Measurements from ENCODE around the gene KDM4C.

Gene KDM4C

DNA sequence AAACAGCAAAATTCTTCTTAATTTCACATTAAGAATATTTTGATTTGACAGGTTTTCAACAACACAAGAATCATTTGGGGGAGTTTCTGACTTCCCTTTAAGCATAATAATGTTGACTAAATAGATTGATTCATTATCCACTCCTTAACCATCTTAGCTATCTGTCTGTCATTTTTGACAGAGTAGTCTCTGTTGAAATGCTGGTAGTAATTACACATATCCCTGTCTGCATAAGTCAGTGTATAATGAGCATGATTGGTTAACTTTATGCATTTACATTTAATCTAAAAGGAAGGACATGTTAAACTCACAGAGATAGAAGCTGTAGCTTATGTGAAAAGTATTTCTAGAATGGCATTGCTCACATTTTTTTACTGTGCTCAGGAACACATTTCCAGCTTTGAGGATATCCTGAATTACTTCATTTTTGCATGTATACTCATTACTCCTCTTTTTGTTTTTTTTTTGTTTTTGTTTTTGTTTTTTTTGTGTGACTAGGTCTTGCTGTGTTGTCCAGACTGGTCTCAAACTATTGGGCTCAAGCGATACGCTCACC lies 385.9 kb downstream of the KDM4C start:
- Histone ChIP-seq H3K36me3 (ENCODE audit: insufficient read depth, low read length) (no peaks in the 10 kb centered on the region), H3K9me3 (ENCODE audit: insufficient read depth, low read depth, low read length) (no peaks in the 10 kb centered on the region), H3K9ac (ENCODE audit: low read depth, low read length) (no peak overlapping the region), H3K27me3 (ENCODE audit: insufficient read depth, low read length) (no peaks in the 10 kb centered on the region), H3K27ac (ENCODE audit: low read depth, low read length) (no peak overlapping the region), H3K4me3 (ENCODE audit: low read length) (no peak overlapping the region), H3K4me1 (ENCODE audit: insufficient read depth, low read length) (peaks cover 18% of the 10 kb centered on the region)
- 100% methylated on average over 2 of the region's 2 CpGs for WGBS

DNA sequence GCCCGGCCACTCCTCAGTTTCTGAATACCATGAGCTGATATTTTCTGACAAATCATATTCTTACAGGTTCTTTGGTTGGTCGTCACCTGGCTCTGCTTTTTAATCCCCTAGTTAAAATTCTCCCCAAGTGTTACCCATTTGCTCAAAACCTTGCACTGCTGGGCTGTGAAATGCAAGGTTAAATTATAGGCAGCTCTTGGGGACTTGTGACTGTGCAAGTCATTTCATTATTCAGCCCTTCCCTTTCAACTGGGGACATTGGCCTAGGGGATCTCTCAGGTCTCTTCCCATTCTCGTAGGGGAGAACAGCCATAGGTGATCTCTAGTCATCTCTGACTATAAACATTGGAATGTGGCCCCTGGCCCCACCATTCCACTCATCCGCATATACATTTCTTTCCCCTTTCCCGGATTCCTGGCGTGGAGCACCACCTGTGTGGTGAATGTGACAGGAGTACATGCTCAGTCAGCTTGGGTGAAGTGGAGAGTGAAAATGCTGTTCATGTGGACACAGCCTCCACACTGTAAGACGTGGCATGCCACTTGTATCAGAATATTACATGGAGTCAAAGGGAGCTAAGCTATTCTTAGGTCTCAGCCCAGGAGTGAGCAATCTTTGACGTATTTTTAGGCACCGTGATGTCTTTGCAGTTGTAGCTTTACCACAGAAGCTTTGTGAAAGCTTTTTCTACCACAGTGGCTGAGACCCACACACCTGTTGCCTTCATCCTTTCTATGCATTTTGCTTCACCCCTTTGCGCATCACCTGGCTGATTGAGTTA lies 386.7 kb downstream of the KDM4C start:
- Histone ChIP-seq H3K9me3 (ENCODE audit: insufficient read depth, low read depth, low read length) (no peaks in the 10 kb centered on the region), H3K27ac (ENCODE audit: low read depth, low read length) (no peak overlapping the region), H3K36me3 (ENCODE audit: insufficient read depth, low read length) (no peaks in the 10 kb centered on the region), H3K4me1 (ENCODE audit: insufficient read depth, low read length) (peaks cover 18% of the 10 kb centered on the region), H3K27me3 (ENCODE audit: insufficient read depth, low read length) (no peaks in the 10 kb centered on the region), H3K4me3 (ENCODE audit: low read length) (no peak overlapping the region), H3K9ac (ENCODE audit: low read depth, low read length) (no peak overlapping the region)
- WGBS, result 87% methylated on average over 9 of the region's 10 CpGs

GRCh38 chr9:7145361-7146069 lies 387.7 kb downstream of the KDM4C start:
- H3K27me3 ChIP-seq (ENCODE audit: insufficient read depth, low read length), result no peaks in the 10 kb centered on the region
- no peak overlapping the region for H3K9ac ChIP-seq (ENCODE audit: low read depth, low read length)
- H3K9me3 ChIP-seq (ENCODE audit: insufficient read depth, low read depth, low read length), result no peaks in the 10 kb centered on the region
- WGBS, result 92% methylated on average over 8 of the region's 8 CpGs
- H3K4me3 ChIP-seq (ENCODE audit: low read length), result no peak overlapping the region
- no peak overlapping the region for H3K27ac ChIP-seq (ENCODE audit: low read depth, low read length)
- H3K4me1 ChIP-seq (ENCODE audit: insufficient read depth, low read length), result peaks cover 18% of the 10 kb centered on the region
- no peaks in the 10 kb centered on the region for H3K36me3 ChIP-seq (ENCODE audit: insufficient read depth, low read length)

GRCh38 chr9:7146582-7146981 lies 388.8 kb downstream of the KDM4C start:
- no peaks in the 10 kb centered on the region for H3K9me3 ChIP-seq (ENCODE audit: insufficient read depth, low read depth, low read length)
- 52% methylated on average over 5 of the region's 5 CpGs for WGBS
- no peak overlapping the region for H3K27ac ChIP-seq (ENCODE audit: low read depth, low read length)
- H3K27me3 ChIP-seq (ENCODE audit: insufficient read depth, low read length), result no peaks in the 10 kb centered on the region
- no peak overlapping the region for H3K4me3 ChIP-seq (ENCODE audit: low read length)
- H3K36me3 ChIP-seq (ENCODE audit: insufficient read depth, low read length), result no peaks in the 10 kb centered on the region
- no peak overlapping the region for H3K9ac ChIP-seq (ENCODE audit: low read depth, low read length)
- peaks cover 18% of the 10 kb centered on the region for H3K4me1 ChIP-seq (ENCODE audit: insufficient read depth, low read length)

- H3K9ac ChIP-seq (ENCODE audit: low read depth, low read length), result no peak overlapping the region
Observed at GRCh38 chr9:7147121-7148090, 389.6 kb downstream of the KDM4C start.

DNA sequence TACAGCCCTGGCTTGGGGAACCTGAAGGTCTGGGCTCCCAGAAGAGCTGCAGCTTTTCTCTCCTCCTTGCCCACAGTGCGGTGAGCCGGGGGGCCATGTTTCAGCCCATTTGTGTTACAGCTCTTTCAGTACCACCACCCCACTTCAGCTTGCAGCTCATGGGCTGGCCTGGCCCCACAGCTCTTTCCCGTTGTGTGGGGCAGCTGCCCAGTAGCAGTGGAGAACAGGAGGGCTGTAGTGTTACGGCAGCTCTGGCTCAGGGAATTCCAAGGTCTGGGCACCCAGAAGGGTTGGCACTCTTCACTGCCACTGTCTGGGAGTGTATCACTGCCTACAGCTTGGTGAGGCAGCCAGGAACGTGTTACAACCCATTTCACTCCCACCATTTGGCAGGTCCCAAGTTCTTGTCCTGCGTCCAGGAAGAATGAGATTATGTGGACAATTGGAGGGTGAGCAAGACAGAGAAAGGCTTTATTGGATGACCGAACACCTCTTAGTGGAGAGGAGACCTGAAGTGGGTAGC lies 390.5 kb downstream of the KDM4C start:
- no peaks in the 10 kb centered on the region for H3K27me3 ChIP-seq (ENCODE audit: insufficient read depth, low read length)
- H3K36me3 ChIP-seq (ENCODE audit: insufficient read depth, low read length), result no peaks in the 10 kb centered on the region
- H3K4me3 ChIP-seq (ENCODE audit: low read length), result no peak overlapping the region
- H3K9me3 ChIP-seq (ENCODE audit: insufficient read depth, low read depth, low read length), result no peaks in the 10 kb centered on the region
- no peak overlapping the region for H3K27ac ChIP-seq (ENCODE audit: low read depth, low read length)
- peaks cover 18% of the 10 kb centered on the region for H3K4me1 ChIP-seq (ENCODE audit: insufficient read depth, low read length)
- H3K9ac ChIP-seq (ENCODE audit: low read depth, low read length), result no peak overlapping the region
- WGBS, result 95% methylated on average over 7 of the region's 7 CpGs

More at GRCh38 chr9:7147121-7148090, 389.6 kb downstream of the KDM4C start:
- H3K4me1 ChIP-seq (ENCODE audit: insufficient read depth, low read length), result peaks cover 18% of the 10 kb centered on the region
- H3K9me3 ChIP-seq (ENCODE audit: insufficient read depth, low read depth, low read length), result no peaks in the 10 kb centered on the region
- no peak overlapping the region for H3K4me3 ChIP-seq (ENCODE audit: low read length)
- H3K36me3 ChIP-seq (ENCODE audit: insufficient read depth, low read length), result no peaks in the 10 kb centered on the region
- H3K27ac ChIP-seq (ENCODE audit: low read depth, low read length), result no peak overlapping the region
- WGBS, result 95% methylated on average over 14 of the region's 14 CpGs
- no peaks in the 10 kb centered on the region for H3K27me3 ChIP-seq (ENCODE audit: insufficient read depth, low read length)

DNA sequence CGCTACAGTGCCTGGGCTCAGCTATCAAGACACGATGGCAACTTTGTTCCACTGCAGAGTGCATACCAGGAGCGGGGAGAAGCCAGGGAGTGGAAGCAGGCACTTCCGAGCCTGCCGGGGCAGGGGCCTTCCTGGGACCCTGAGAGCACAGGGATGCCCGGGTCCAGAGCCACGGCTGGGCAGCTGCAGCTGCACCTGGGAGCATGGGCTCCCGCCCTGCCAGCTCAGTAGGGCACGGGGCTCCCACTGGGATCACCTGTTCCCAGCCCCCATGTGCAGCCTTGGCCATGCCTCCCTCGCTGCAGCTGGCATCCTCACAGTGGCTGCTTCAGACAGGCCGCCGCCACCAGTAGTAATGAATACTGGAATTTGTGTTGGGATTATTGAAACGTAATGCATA lies 391.5 kb downstream of the KDM4C start:
- H3K4me3 ChIP-seq (ENCODE audit: low read length), result no peak overlapping the region
- no peaks in the 10 kb centered on the region for H3K36me3 ChIP-seq (ENCODE audit: insufficient read depth, low read length)
- no peaks in the 10 kb centered on the region for H3K9me3 ChIP-seq (ENCODE audit: insufficient read depth, low read depth, low read length)
- peaks cover 15% of the 10 kb centered on the region for H3K4me1 ChIP-seq (ENCODE audit: insufficient read depth, low read length)
- no peak overlapping the region for H3K9ac ChIP-seq (ENCODE audit: low read depth, low read length)
- no peaks in the 10 kb centered on the region for H3K27me3 ChIP-seq (ENCODE audit: insufficient read depth, low read length)
- H3K27ac ChIP-seq (ENCODE audit: low read depth, low read length), result no peak overlapping the region
- 96% methylated on average over 13 of the region's 13 CpGs for WGBS

DNA sequence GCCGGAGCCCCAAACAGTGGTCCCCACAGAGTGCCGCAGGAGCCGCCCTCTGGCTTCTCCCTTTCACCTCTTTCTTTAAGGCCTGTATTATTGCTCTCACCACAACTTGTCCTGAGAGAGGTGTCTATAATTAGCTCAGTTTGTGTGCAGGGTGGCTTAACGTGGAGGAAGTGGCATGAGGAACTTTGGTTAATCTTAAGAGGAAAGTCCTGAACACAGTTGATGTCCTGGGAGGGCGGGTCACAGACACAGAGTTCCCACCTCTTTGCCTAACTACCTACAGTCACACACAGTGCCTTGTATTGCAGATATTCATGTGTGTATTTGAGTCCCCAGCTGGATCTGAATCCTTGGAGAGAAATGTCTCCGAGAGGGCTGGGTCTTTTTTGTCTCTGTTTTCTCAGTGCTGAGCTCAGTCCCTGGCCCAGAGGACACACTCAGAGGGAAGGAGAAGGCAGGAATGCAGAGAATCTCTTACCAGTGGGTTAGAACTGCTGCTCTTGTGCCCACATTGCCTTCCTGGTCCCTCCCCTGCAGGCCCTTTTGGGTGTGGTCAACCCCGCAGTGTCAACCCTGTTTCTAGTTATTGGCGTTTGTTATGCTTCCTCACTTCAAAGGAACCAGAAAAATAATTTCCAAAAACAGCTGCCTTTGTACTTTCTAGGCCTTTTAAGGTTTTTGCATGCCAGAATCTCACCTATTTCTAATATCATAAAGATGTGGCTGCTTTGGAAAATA lies 392.5 kb downstream of the KDM4C start:
- no peak overlapping the region for H3K27ac ChIP-seq (ENCODE audit: low read depth, low read length)
- no peak overlapping the region for H3K9ac ChIP-seq (ENCODE audit: low read depth, low read length)
- no peaks in the 10 kb centered on the region for H3K27me3 ChIP-seq (ENCODE audit: insufficient read depth, low read length)
- H3K36me3 ChIP-seq (ENCODE audit: insufficient read depth, low read length), result no peaks in the 10 kb centered on the region
- WGBS, result 92% methylated on average over 7 of the region's 8 CpGs
- peaks cover 11% of the 10 kb centered on the region; the same call in 1 of the 2 replicates for H3K4me1 ChIP-seq (ENCODE audit: insufficient read depth, low read length)
- no peak overlapping the region for H3K4me3 ChIP-seq (ENCODE audit: low read length)
- H3K9me3 ChIP-seq (ENCODE audit: insufficient read depth, low read depth, low read length), result no peaks in the 10 kb centered on the region

DNA sequence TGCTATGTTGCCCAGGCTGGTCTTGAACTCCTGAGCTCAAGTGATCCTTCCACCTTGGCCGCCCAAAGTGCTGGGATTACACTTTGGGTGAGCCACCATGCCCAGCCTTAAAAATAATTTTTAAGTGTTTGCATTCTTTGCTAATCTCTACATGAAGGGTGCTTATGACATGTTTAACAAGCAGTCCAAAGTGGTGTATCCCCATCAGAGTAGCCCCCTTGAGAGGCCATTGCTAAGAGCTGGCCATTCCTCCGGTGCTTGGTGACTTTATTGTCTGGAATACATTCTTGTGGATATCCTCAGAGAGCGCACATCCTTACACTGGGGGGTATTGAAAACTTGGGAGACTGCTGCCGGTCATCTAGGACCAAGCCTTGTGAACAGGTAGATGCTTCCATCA lies 395.4 kb downstream of the KDM4C start:
- Histone ChIP-seq H3K27ac (ENCODE audit: low read depth, low read length) (no peak overlapping the region), H3K36me3 (ENCODE audit: insufficient read depth, low read length) (no peaks in the 10 kb centered on the region), H3K4me1 (ENCODE audit: insufficient read depth, low read length) (no peaks in the 10 kb centered on the region), H3K4me3 (ENCODE audit: low read length) (no peak overlapping the region), H3K9me3 (ENCODE audit: insufficient read depth, low read depth, low read length) (no peaks in the 10 kb centered on the region), H3K9ac (ENCODE audit: low read depth, low read length) (no peak overlapping the region), H3K27me3 (ENCODE audit: insufficient read depth, low read length) (no peaks in the 10 kb centered on the region)
- 86% methylated on average over 4 of the region's 4 CpGs for WGBS

GRCh38 chr9:7153566-7153965 lies 395.8 kb downstream of the KDM4C start:
- Histone ChIP-seq H3K9me3 (ENCODE audit: insufficient read depth, low read depth, low read length) (no peaks in the 10 kb centered on the region), H3K9ac (ENCODE audit: low read depth, low read length) (no peak overlapping the region), H3K4me1 (ENCODE audit: insufficient read depth, low read length) (no peaks in the 10 kb centered on the region), H3K27me3 (ENCODE audit: insufficient read depth, low read length) (no peaks in the 10 kb centered on the region), H3K4me3 (ENCODE audit: low read length) (no peak overlapping the region), H3K27ac (ENCODE audit: low read depth, low read length) (no peak overlapping the region), H3K36me3 (ENCODE audit: insufficient read depth, low read length) (no peaks in the 10 kb centered on the region)
- 91% methylated on average over 1 of the region's 1 CpG for WGBS
